Fibroblast of skin of scalp (primary cell): ENCODE measurements around the gene PTPRN2.
"Not testable (repeated sequence)": the region's sequence is repeated elsewhere in the genome, so short reads cannot be mapped to it uniquely, and the experiment has no call there.

Source experiments
- DNase-seq: peaks from one replicate; pipeline ENCODE4 v3.0.0-alpha.2; 2013

The PTPRN2 gene

DNA sequence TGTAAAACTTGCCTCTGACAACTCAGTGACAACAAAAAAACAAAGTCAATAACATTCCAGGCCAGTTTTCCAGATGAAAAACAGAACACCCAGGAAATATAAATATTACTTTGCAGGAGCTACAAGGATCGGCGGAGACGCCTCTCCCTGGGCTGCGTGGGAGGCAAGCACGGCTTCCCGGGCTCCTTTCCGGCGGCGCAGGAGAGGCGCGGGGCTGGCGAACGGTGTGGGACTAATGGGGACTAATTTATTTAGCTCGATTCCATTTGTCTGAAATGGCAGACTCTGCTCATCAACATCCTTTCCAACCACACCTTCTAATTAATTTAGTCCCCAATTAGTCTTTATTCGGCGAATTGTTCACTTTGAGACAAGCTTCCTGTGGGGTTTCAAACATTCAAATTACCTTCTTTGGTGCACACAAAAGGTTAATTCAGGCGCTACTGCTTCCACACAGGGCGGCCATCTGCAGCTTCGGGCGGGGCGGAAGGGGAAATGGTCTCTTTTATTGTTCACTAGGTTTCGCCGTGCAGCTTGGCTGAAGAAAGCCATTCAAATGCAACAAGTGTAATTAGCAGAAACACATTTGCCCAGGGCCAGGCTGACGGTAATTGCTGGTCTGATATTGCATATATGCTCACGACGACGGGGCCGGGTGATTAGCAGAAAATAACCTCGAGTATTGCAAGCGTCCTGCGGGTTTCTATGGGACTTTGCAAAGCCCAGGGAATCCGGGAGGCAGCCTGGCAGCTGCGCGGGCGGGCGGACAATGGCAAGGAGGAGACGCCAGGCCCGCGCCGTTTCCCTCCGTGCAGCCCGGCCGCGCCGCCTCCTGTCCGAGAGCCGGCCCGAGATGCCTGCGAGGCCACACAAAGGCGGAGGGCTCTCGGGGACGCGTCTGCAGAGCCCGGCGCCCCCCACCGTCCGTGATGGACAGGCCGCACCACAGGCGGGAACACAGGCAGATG, 270.1 kb downstream of the PTPRN2 start:
- no peak for DNase-seq

DNA sequence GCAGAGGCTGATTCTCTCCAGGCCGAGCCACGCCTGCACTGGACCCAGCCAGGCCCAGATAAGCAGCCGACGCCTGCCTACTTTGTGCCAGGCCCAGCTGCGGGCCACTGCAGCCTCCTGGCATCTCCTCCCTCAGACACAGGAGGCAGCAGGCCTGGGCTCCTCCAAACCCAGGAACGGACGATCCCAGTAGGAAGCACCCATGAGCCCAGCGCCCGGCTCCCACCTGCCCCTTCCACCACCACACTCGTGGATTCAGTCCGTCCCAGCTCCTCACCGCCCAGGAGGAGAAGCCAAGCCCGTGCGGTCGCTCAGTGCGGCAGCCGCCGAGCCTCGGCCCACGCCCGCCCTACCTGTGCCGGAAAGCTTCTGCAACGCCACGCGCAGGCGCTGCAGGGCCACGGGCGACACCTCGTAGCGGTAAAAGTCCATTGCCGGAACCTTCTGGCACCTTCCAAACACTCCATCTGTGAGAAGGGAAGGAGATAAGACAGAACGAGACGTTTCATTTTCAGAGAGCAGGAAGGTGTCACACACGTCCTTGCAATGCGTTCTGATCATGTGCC, 271.1 kb downstream of the PTPRN2 start:
- DNase-seq: no peak

DNA sequence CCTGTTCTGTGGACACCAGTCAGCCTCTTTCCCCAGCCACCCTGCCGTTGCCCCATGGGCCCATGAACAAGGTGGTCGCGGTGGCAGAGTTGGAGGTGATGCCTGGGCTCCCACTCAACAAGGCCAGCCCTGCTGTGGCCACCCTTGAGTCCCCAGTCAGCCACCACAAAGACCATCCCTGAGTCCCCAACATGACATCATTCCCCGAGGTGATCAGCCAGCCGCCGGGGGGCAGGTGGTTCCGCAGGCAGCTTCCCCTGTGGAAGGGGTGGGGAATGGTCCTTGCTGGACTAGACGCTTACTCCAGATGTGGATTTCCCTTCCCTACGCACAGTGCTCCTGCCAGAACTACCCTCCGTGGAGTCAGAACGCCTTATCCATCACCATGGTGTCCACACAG, 271.7 kb downstream of the PTPRN2 start:
- no peak for DNase-seq

DNA sequence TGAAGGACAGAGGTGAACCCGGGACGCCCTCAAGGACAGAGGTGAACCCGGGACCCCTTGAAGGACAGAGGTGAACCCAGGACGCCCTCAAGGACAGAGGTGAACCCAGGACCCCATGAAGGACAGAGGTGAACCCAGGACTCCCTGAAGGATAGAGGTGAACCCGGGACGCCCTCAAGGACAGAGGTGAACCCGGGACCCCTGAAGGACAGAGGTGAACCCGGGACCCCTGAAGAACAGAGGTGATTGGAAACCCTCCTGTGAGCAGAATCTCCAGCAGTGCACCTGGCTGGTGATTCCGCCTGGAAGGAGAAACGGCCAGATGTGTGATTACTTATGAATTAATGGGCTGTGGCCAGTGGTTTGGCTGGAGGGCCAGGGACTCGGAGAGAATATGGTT, 272.3 kb downstream of the PTPRN2 start:
- DNase-seq: no peak

DNA sequence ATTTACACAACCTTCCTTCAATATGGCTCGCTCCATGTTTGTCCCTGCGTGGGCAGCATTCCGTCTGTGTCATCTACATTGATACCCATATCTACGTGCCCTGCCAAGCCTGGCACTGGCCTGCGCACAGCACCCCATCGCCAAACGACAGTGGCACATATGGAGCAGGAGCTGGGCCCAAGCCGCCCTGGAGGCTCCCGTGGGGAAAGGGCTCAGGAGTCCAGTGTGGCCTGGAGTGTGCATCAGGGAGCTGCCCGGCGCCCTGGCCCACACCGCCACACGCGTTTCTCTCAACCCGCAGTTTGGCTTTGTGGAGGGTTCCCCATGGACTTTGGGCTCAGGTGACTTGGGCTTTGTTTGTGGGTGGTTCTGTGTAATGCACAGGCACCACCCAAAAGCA, 273.2 kb downstream of the PTPRN2 start:
- DNase-seq: no peak

DNA sequence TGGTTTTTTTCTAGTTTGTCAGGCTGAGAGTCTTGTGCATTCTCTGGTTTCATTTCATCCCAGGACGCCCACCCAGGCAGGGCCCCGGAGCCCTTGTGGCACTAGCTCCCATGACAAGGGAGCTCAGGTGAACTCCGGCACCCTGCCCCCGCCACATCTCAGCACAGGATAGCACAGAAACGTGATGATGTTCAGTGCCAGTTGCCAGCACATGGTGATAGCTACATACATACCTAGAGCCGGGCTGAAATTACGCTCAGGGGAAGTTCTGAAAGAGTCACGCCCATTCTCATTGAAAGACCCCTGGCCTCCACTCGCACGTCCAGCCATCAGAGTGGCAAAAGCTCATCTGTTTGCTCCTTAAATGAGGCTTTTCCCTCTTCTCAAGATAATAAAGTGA, 273.7 kb downstream of the PTPRN2 start:
- no peak for DNase-seq

DNA sequence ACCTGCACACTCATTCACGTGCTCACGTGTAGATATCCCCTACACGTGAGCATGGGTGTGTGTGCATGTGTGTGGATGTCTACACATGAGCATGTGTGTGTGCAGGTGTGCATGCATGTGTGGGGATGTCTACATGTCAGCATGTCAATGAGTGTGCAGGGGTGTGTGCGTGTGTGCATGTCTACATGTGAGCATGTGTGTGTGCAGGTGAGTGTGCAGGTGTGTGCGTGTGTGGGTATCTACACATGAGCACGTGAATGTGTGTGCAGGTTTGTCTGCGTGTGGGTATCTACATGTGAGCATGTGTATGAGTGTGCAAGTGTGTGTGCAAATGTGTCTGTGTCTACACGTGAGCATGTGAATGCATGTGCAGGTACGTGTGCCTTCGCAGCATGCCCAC, 274.8 kb downstream of the PTPRN2 start:
- no peak for DNase-seq

DNA sequence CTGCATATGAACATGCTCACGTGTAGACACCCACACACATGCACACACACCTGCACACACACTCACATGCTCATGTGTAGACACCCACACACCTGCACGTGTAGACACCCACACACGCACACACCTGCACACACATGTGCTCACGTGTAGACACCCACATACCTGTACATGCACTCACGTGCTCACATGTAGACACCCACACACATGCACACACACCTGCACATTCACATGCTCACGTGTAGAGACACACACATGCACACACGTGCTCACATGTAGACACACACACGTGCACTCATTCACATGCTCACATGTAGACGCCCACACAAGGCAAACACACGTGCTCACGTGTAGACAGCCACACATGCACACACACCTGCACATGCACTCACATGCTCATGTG, 275.8 kb downstream of the PTPRN2 start:
- no peak for DNase-seq

DNA sequence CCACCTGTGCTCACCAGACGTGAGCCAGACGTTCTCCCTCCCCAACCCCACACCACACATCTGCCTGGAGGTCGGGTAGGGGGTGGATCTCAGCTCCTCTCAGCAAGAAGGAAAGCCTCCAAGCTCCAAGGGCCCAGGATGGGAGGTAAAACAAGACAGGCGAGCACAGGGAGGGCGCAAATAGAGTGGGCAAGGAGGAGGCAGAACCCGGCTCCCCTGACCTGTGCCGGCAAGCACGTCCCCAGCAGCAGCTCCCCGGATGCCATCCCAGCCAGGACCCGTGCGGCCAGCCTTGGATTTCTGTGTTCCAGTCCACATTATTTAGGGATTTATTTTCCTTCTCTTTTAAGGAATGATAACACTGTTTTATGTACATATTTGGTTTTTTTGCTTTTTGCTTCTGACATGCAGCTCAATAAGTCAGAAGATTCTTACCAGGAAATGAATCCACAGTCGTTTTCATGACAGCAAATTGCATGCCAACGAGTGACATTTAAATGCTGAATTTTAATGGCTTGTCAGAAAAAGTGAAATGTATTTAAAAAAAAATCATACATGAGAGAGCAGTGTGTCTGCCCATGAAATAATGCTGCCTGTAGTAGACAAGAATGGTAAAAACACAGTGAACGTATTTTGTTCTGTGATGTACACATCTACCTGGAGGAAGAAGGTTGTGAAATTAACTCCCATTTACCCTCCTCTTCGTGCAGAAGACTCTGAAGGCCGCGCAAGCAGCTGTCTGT, 276.5 kb downstream of the PTPRN2 start:
- DNase-seq: no peak

DNA sequence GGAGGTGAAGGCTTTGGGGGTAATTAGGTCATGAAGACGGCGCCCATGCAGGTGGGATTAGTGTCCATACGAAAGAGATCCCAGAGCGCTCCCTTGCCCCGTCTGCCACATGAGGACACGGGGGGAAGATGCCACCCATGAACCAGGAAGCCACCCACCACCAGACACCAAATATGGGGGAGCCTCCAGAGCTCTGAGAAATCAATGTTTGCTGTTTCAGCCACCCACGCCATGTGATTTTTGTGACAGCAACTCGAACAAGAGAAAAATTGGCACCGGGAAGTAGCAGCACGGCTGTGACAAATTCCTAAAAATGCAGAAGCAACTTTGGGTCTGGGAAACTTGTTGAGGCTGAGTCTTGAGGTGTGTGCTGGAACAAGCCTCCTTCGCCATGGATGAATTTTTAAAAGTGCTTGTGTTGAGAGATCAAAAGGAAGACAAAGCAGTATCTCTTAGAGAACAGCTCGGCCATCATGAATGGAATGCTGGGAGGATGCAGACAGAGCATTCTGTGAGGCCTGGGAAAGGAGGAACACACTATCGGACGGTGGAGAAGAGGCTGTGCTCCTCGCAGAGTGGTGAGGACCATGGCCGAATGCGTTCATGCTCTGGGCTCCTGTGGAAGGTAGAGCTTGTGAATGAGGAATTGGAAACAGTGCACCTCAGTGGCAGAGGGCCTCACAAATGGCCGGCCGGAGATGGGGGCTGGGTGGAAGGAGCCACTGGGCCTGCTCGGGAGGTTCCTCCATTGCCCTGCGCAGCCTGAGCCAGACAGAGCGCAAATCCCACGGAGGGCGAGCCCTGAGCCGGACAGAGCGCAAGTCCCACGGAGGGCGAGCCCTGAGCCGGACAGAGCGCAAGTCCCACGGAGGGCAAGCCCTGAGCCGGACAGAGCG, 277.5 kb downstream of the PTPRN2 start:
- DNase-seq: no peak

DNA sequence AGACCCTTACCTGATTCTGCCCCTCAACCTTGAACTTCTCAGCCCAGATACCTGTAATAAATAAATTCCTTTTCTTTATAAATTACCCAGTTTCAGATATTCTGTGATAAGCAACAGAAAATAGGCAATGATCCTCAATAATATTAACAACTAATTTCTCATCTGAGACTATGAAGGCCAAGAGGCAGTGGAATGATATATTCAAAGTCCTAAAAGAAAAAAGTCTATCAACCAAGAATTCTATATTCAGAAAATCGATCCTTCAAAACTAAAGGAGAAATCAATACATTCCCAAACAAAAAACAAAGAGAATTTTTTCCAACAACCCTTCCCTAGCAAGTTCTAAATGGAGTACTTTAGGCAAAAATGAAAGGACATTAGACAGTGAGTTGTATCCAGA, 279.6 kb downstream of the PTPRN2 start:
- no peak for DNase-seq

DNA sequence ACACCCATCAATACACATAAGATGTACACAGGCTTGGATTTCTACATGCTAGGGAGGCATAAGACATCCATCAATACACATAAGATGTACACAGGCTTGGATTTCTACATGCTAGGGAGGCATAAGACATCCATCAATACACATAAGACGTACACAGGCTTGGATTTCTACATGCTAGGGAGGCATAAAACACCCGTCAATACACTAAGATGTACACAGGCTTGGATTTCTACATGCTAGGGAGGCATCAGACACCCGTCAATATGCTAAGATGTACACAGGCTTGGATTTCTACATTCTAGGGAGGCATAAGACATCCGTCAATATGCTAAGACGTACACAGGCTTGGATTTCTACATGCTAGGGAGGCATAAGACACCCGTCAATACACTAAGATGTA, 283.6 kb downstream of the PTPRN2 start:
- not testable (repeated sequence) for DNase-seq

DNA sequence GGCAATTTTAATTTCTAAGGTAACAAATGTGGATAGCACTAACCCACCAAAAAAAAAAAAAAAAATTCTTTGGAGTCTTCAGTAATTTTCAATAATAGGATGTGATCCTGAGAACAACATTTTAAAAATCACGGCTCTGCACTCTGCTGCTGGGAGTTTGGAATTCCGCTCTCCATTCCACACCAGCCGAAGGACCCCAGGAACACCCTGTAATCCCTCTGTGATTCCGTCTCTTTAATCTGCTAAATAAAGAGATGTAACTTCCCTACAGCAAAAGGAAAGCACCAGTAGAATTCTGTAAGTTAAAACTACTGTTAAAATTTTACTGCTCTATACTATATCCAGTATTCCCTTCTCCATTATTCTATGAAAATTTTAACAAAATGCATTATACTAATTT, 284.5 kb downstream of the PTPRN2 start:
- no peak for DNase-seq

DNA sequence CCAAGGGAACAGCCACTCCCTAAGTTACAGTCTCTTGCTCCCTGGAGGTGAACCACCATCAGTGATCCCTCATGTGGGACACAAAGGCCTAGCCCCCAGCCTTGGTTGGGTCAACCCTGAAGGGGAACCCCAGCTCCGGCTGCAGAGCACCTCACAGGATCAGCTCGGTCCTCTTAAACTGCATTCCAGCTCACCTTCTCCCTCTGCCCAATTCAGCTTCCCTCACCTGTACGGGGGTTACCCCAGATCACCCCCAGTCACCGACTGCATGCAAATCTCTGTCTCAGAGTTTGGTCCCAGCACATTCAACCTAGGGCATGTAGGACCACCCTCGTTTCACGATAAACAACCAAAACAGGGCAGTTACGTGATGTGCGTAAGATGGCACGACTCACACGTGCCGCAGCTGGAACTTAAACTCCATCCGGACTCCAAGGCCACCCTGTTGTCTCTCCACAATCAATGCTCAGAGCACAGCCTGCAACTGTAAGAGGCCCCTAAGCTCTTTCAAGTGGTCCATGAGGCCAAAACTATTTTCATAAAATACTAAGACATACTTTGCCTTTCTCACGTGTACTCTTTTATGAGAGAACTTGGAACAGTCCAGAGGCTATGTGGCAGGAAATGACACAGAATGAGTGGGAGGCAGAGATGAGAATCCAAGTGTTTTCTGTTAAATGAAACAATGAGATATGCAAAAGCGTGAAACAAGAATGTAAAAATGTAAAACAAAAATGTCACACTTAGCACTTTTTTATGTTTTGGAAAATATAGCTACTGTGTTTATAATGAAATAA, 285.2 kb downstream of the PTPRN2 start:
- peak; percentile 17 for DNase-seq

DNA sequence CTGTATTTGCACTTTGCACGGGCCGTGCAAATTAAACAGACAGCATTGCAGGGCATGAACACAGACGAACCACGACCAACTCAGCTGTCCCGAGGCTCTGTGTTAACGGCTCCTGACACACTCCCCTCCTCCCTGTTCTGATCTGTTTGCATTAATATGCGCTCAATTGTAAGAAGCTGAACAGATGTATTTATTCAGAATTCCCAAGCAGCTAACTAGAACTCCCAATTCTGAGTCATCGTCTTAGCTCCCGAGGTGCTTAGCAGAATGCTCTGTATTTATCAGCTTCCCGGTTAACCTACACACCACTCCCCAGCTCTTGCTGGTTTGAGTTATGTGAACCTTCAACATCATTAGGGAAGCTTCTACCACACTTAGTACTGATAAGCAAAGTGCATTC, 286.4 kb downstream of the PTPRN2 start:
- DNase-seq: peak; percentile 5

DNA sequence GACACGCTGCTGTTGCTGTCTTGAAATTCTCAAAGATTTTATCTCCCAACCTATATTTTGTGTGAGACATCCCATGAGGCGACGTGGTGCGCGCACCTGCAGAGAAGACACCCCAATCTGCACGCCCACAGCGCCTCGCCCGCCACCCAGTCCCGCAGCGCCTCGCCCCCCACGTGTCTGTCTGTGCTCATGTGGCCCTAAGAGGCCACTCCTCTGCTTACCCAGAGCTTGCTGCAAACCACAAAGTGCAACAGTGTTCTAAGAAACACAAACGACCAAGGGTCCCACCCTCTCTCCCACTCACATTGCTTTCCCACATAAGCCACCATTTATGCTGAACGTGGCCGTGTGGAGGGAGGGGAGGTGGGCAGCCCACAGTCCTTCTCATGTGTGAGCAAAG, 287.2 kb downstream of the PTPRN2 start:
- no peak for DNase-seq

DNA sequence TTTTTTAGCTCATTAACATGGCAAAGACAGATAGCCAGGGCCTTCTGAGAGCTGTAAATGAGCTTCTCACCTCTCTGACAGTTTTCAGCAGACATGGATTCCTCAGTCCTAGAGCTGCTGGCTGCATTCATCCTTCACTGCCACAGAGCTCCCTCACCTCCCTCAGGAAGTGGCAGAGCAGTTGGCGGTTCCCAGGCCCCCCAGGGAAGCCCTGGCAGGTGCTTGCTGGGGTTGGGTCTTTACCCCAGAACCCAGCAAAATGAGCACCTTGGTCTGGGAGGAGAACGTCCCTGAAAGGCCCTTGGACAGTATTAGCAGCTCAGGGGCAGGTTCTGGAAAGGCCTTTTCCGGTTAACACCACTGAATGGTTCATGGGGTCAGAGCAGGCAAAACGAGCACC, 288.0 kb downstream of the PTPRN2 start:
- DNase-seq: no peak

DNA sequence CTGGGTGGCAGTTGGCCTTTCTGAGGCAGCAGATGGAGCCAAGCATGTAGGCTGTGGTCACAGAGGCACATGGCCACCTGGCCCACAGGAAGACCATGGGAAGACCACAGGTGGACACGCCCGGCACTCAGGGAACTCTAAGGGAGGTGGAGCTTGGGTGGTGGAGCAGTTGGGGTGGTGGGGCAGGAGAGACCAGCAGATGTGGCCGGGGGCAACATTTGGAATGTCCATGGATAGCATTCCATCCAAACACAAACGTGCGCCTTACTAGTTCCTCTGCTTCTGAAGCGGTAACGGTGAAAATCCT, 290.9 kb downstream of the PTPRN2 start:
- DNase-seq: no peak

DNA sequence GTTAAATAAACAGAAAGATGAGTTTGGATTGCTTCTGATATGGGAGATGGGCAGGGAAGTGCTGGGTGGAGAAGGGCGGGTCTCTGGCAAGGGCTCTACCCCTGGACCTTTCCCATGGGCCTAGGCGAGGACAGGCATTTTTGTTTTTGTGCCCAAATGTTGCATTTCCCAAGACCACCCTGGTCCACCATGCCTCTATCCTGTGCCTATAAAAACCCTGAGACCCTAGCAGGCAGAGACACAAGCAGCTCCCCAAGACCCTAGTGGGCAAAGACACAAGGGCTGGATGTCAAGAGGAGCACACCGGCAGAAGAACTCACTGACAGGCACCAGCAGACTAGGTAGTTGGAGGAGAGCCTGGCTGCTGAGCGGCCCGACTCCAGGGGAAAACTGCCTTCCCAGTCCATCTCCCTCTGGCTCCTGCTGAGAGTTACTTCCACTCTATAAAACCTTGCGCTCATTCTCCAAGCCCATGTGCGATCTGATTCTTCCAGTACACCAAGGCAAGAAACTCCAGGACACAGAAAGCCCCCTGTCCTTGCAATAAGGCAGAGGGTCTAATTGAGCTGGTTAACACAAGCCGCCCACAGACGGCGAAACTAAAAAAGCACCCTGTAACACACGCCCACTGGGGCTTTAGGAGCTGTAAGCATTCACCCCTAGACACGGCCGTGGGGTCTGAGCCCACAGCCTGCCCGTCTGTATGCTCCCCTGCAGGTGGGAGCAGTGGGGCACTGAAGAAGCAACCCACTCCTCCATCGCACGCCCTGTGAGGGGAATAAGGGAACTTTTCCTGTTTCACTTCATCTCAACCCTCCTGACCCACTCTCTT, 291.4 kb downstream of the PTPRN2 start:
- DNase-seq: no peak

DNA sequence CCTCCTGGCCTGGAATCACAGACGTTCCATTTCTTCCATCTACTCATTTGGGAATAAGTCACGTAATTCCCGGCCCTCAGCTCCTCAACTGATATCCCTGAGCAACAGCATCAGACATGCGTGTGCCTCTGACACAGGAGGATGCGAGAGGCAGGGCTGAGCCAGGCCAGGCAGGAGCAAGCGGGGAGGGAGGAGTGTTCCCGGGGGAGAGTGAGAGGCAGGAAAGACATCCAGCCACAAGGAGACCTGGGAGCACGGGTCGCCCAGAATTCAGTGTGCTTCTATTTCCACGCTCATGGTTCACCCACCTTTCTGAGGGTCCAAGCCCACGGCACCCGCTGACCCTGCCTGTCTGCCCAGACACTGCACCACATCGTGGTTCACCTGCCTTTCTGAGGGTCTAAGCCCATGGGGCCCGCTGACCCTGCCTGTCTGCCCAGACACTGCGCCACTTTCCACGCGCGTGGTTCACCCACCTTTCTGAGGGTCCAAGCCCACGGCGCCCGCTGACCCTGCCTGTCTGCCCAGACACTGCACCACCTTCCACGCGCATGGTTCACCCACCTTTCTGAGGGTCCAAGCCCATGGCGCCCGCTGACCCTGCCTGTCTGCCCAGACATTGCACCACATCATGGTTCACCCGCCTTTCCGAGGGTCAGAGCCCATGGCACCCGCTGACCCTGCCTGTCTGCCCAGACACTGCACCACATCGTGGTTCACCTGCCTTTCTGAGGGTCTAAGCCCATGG, 293.0 kb downstream of the PTPRN2 start:
- DNase-seq: not testable (repeated sequence)
